Fibroblast of lung (primary cell): ENCODE data around the gene TXLNA.

ENCODE experiments used
- CTCF ChIP-seq, 2 donors: IDR thresholded peaks in 1 of 2; conservative IDR thresholded peaks in 1 of 2; 1 replicate in 1 of 2; 2 replicates in 1 of 2; pipeline ENCODE4 v1.5.1; 2011 to 2012; ENCODE audit warnings: low read length in 2 of 2, control low read depth in 1 of 2, inconsistent platforms in 1 of 2, low read depth in 1 of 2, mild to moderate bottlenecking in 1 of 2
- EZH2 ChIP-seq: IDR thresholded peaks from 2 replicates; pipeline ENCODE4 v1.5.1; 2012; ENCODE audit warnings: low read length, control low read depth, mild to moderate bottlenecking; ENCODE audit errors: missing control alignments

DNA sequence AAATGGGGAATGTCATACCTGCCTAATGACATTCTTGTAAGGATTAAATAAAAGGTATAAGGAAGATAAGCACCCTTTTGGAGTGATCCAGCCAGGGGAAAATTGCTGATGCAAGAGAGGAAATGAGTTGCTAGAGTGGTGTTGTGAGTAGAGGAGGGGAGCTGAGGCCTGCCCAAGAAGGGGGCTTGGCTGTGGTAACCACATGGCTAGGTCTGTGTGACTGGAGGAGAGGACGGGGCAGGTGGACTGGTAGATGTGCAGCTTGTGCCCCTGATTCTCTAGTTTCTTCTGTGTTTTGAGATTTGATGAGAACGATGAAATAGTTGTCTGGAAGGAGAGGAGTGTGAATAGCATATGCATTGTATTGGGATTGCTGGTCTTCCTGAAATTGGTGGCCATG, 6.6 kb downstream of the TXLNA start:
- no peak for TF ChIP-seq CTCF (conservative IDR thresholded peaks at IDR 0.05 in 1 of 2, IDR thresholded peaks at IDR 0.05 in 1 of 2; ENCODE audit: low read depth in 1 of 2, low read length in 2 of 2)
- TF ChIP-seq EZH2, result no peak
